Urinary bladder (tissue), 4 donors: ENCODE results near the gene VEPH1. TPM values are rescaled to one million over a fixed set of nuclear protein-coding genes. Genes with fewer than 3 reads are reported as not detected.

Experiments
- DNase-seq: peaks from one replicate; pipeline ENCODE4 v3.0.0-alpha.2; 2015; ENCODE audit errors: extremely low spot score
- H3K27ac ChIP-seq: one replicate; pipeline ENCODE4 v1.5.1; 2013; ENCODE audit warnings: low read depth, mild to moderate bottlenecking, moderate library complexity
- H3K36me3 ChIP-seq: one replicate; pipeline ENCODE4 v1.6.1; 2013; ENCODE audit warnings: mild to moderate bottlenecking, moderate library complexity; ENCODE audit not compliant: insufficient read depth
- H3K4me1 ChIP-seq: one replicate; pipeline ENCODE4 v1.6.1; 2013; ENCODE audit warnings: mild to moderate bottlenecking, moderate library complexity; ENCODE audit not compliant: insufficient read depth
- H3K4me3 ChIP-seq: one replicate; pipeline ENCODE4 v1.5.1; 2013; ENCODE audit warnings: low read depth, low read length
- WGBS: extraction: QIAGEN DNeasy Blood & Tissue Kit; methylation state at CpG from one replicate; pipeline ENCODE4 v1.1.7; 2013; 5-methylcytosine and 5-hydroxymethylcytosine counted together
- polyA plus RNA-seq: library from polyadenylated mRNA; stranded (reverse); fragments of 200-250 nt; gene quantifications from one replicate; pipeline ENCODE4 v1.2.3, GENCODE V29; 2013
- total RNA-seq: library from RNA; depleted of rRNA; stranded (reverse); fragments of >200 nt; gene quantifications from one replicate; pipeline ENCODE4 v1.2.3, GENCODE V29; 2014
- donor health status: healthy with polysubstance abuse.
- donor health status: healthy.

Gene VEPH1
- total and polyA plus RNA-seq, 2 donors: 0.37 to 0.74 TPM

- Histone ChIP-seq H3K4me1 (no peaks in the 10 kb centered on the region), H3K27ac (no peak overlapping the region), H3K36me3 (no peaks in the 10 kb centered on the region), H3K4me3 (no peak overlapping the region)
- 97% methylated on average over 2 of the region's 2 CpGs for WGBS
- no peak for DNase-seq
These were observed 267.9 kb downstream of the VEPH1 start for GRCh38 chr3:157235291-157235690.

- WGBS: 92% methylated on average over 5 of the region's 5 CpGs
These were observed 269.3 kb downstream of the VEPH1 start for GRCh38 chr3:157233923-157234322.

GRCh38 chr3:157232141-157232540, 271.1 kb downstream of the VEPH1 start:
- DNase-seq: no peak
- Histone ChIP-seq H3K4me1 (no peaks in the 10 kb centered on the region), H3K4me3 (no peak overlapping the region), H3K36me3 (no peaks in the 10 kb centered on the region), H3K27ac (no peak overlapping the region)
- WGBS: 91% methylated on average over 3 of the region's 3 CpGs

More at GRCh38 chr3:157233923-157234322, 269.3 kb downstream of the VEPH1 start:
- no peak for DNase-seq
- no peaks in the 10 kb centered on the region for H3K36me3 ChIP-seq
- no peak overlapping the region for H3K4me3 ChIP-seq
- H3K27ac ChIP-seq: no peak overlapping the region
- H3K4me1 ChIP-seq: no peaks in the 10 kb centered on the region

GRCh38 chr3:157231071-157231470, 272.1 kb downstream of the VEPH1 start:
- H3K27ac ChIP-seq: no peak overlapping the region
- no peak overlapping the region for H3K4me3 ChIP-seq
- WGBS: 89% methylated on average over 3 of the region's 3 CpGs
- no peaks in the 10 kb centered on the region for H3K36me3 ChIP-seq
- DNase-seq: no peak
- H3K4me1 ChIP-seq: no peaks in the 10 kb centered on the region

- DNase-seq: no peak
- Histone ChIP-seq H3K27ac (no peak overlapping the region), H3K4me3 (no peak overlapping the region), H3K36me3 (no peaks in the 10 kb centered on the region), H3K4me1 (no peaks in the 10 kb centered on the region)
- 84% methylated on average over 3 of the region's 3 CpGs for WGBS
These were observed 276.9 kb downstream of the VEPH1 start for GRCh38 chr3:157226173-157226847.

GRCh38 chr3:157225001-157225400, 278.2 kb downstream of the VEPH1 start:
- H3K4me3 ChIP-seq: no peak overlapping the region
- DNase-seq: no peak
- no peak overlapping the region for H3K27ac ChIP-seq
- H3K4me1 ChIP-seq: no peaks in the 10 kb centered on the region
- H3K36me3 ChIP-seq: no peaks in the 10 kb centered on the region
- 88% methylated on average over 1 of the region's 1 CpG for WGBS

- 75% methylated on average over 2 of the region's 2 CpGs for WGBS
- DNase-seq: no peak
- H3K27ac ChIP-seq: no peak overlapping the region
- H3K36me3 ChIP-seq: no peaks in the 10 kb centered on the region
- no peaks in the 10 kb centered on the region for H3K4me1 ChIP-seq
- no peak overlapping the region for H3K4me3 ChIP-seq
These were observed 282.3 kb downstream of the VEPH1 start for GRCh38 chr3:157220883-157221282.

GRCh38 chr3:157220211-157220610, 283.0 kb downstream of the VEPH1 start:
- DNase-seq: no peak
- 59% methylated on average over 1 of the region's 1 CpG for WGBS
- H3K36me3 ChIP-seq: no peaks in the 10 kb centered on the region
- no peaks in the 10 kb centered on the region for H3K4me1 ChIP-seq
- H3K27ac ChIP-seq: no peak overlapping the region
- no peak overlapping the region for H3K4me3 ChIP-seq

- no peak for DNase-seq
- Histone ChIP-seq H3K4me3 (no peak overlapping the region), H3K27ac (no peak overlapping the region), H3K4me1 (no peaks in the 10 kb centered on the region), H3K36me3 (no peaks in the 10 kb centered on the region)
- 90% methylated on average over 3 of the region's 3 CpGs for WGBS
These were observed 284.0 kb downstream of the VEPH1 start for GRCh38 chr3:157219215-157219614.

Other genes with a start within 250 kb of the VEPH1 start
- gene PTX3, start 66.6 kb downstream of the VEPH1 start, total RNA-seq: 5.1 TPM
- gene PTX3, start 66.6 kb downstream of the VEPH1 start, polyA plus RNA-seq: 33.4 TPM